Activated CD4-positive, alpha-beta T cell treated with anti-CD3 and anti-CD28 coated beads for 36 hours (primary cell): ENCODE measurements around the gene SFMBT2. TPM values are rescaled to one million over a fixed set of nuclear protein-coding genes. Genes with fewer than 3 reads are reported as not detected.
A peak's percentile ranks its signal among the peaks of the same experiment; 100 is the strongest.

Source experiments
- ATAC-seq: fragments of 200-7000 bp; cut with Tn5 transposase; one replicate; pipeline ENCODE4 v1.10.0; 2021; ENCODE audit warnings: mild to moderate bottlenecking, moderate library complexity
- CTCF ChIA-PET: fragments of 350-600 bp; sonication (Branson Sonifier 250); formaldehyde crosslinking; loops from one replicate; lab custom pipeline; 2021; ENCODE audit warnings: antibody characterized with exemption; lab: Charles Lee
- POLR2A ChIA-PET: fragments of 350-600 bp; sonication (Branson Sonifier 250); formaldehyde crosslinking; loops from one replicate; lab custom pipeline; 2021; ENCODE audit warnings: antibody characterized with exemption, inconsistent platforms; lab: Charles Lee
- DNase-seq: peaks from one replicate; pipeline ENCODE4 v3.0.0-alpha.2; 2020
- H3K27ac Mint-ChIP-seq: one replicate; pipeline ENCODE4 v1.8.0; 2021; ENCODE audit warnings: mixed read lengths
- H3K27me3 Mint-ChIP-seq: one replicate; pipeline ENCODE4 v1.8.0; 2021; ENCODE audit warnings: mixed read lengths
- H3K36me3 Mint-ChIP-seq: one replicate; pipeline ENCODE4 v1.8.0; 2021; ENCODE audit warnings: low read depth, mixed read lengths
- H3K4me1 Mint-ChIP-seq: one replicate; pipeline ENCODE4 v1.8.0; 2021; ENCODE audit warnings: mixed read lengths
- H3K4me3 Mint-ChIP-seq: one replicate; pipeline ENCODE4 v1.8.0; 2021; ENCODE audit warnings: mild to moderate bottlenecking, moderate library complexity, mixed read lengths
- H3K9me3 Mint-ChIP-seq: one replicate; pipeline ENCODE4 v1.8.0; 2021; ENCODE audit warnings: low read depth, mixed read lengths
- intact Hi-C, 2 experiments: fragments of 100-400 bp; cut with DNase I in 1 of 2; cut with micrococcal nuclease in 1 of 2; formaldehyde crosslinking; loops; one replicate each; pipeline versions ENCODE4 v1.14.2 to v1.15.1; 2022 to 2024; cut with DNase I, micrococcal nuclease
- total RNA-seq, 2 experiments: library from RNA; stranded (reverse); gene quantifications; one replicate each; pipeline ENCODE4 v1.2.3, GENCODE V29; 2021

SFMBT2 gene
- total RNA-seq, 2 experiments from 2014 or later = 17.6 to 18.0 TPM

DNA sequence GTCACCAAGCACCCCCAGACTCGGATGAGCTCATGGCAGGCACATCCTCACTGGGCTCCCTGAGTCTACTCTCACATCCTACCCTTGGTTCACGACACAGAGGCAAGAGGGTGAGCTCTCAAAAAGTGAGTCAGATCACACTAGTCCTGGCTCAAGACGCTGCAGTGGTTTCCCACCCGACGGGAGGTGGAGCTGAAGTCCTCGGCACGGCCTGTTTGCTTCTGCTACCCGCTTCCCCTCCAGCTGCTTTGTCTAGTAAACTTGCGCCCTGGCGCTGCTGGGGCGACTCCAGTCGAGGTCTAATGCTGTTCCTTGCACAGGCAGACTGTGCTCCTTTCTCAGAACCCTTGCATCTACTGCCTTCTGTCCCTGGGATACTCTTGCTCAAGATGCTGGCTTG lies 13.5 kb upstream of the SFMBT2 start:
- H3K27ac Mint-ChIP-seq = no peak overlapping the region
- intact Hi-C loops = no loop called here
- H3K4me1 Mint-ChIP-seq = peaks cover 17% of the 10 kb centered on the region
- no peak overlapping the region for H3K4me3 Mint-ChIP-seq
- DNase-seq (peak; percentile 55), ATAC-seq (peak; percentile 81)
- ChIA-PET CTCF (interaction anchor here (0.6 to 1.2 kb wide), 2 partner anchors 101 to 504 kb away, joined by 3 to 4 read pairs; no protein-coding TSS in a partner anchor), POLR2A (interaction anchor here (0.6 kb wide), 1 partner anchor 260 kb away, joined by 3 read pairs; no protein-coding TSS in a partner anchor)
- H3K9me3 Mint-ChIP-seq = no peaks in the 10 kb centered on the region
- H3K27me3 Mint-ChIP-seq = no peaks in the 10 kb centered on the region
- no peaks in the 10 kb centered on the region for H3K36me3 Mint-ChIP-seq

DNA sequence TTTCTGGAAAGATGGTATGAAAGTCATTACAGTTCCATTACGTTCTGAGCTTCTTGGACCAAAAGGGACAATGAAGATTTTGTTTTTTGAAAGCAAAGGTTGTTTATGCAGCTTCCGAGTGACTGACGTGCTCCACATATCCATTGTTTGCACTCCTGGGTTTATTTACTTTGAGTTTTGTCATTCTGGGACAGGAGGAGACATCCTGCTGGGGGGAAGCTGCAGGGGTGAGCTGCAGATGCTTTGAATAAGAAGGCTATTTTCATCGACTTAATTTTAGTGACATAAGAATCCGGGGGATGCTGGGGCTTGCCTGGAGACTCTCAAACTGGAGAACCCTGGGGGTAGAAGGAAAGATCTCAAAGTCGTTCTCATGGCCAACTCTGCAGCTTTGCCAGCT lies 12.7 kb upstream of the SFMBT2 start:
- ChIA-PET CTCF (interaction anchor here (0.5 to 1.2 kb wide), 5 partner anchors 312 to 510 kb away, joined by 3 to 4 read pairs (median 3); no protein-coding TSS in a partner anchor), POLR2A (no interaction called here)
- H3K4me3 Mint-ChIP-seq = no peak overlapping the region
- no peaks in the 10 kb centered on the region for H3K27me3 Mint-ChIP-seq
- no peak overlapping the region for H3K27ac Mint-ChIP-seq
- H3K36me3 Mint-ChIP-seq = no peaks in the 10 kb centered on the region
- intact Hi-C loops = no loop called here
- H3K9me3 Mint-ChIP-seq = no peaks in the 10 kb centered on the region
- H3K4me1 Mint-ChIP-seq = peaks cover 20% of the 10 kb centered on the region
- DNase-seq (no peak), ATAC-seq (no peak)

DNA sequence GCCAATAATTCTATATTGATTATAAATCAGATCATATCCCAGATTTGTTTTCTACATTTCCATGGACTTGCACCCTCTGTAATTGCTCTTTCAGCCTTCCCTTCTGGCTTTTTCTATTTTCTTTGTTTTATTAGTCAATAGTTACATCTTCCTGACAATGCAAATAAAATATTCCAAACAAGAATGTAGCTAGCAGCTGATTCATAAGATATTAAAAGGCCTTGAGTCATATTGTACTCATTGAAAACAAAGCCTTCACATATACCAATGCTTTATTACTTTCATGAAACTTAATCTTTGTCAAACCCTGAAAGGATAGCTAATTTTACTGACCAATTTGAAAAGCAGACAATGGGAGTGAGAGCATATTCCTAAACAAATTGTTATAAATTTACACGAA lies 10.7 kb upstream of the SFMBT2 start:
- intact Hi-C loops = no loop called here
- ATAC-seq = no peak
- ChIA-PET POLR2A (no interaction called here), CTCF (interaction anchor here (0.6 to 1.8 kb wide), 4 partner anchors 144 to 501 kb away, joined by 3 to 11 read pairs (median 4); partner anchors contain the start of gene ATP5F1C)
- Mint-ChIP-seq H3K36me3 (no peaks in the 10 kb centered on the region), H3K4me1 (peaks cover 33% of the 10 kb centered on the region), H3K27ac (no peak overlapping the region), H3K27me3 (no peaks in the 10 kb centered on the region), H3K4me3 (no peak overlapping the region), H3K9me3 (no peaks in the 10 kb centered on the region)
- no peak for DNase-seq

DNA sequence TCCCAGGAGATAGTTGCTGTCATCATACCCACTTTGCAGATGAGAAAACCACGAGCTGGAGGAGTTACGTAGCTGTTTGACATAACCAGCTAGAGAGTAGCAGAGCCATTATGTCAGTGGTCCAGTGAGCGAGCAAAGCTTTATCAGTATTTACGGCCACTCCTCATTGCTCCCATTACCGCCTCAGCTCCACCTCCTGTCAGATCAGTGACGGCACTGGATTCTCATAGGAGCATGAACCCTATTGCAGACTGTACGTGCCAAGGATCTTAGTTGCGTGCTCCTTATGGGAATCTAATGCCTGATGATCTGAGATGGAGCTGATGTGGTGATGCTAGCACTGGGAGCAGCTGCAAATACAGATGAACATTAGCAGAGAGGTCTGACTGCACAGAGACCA lies 9.2 kb upstream of the SFMBT2 start:
- peaks cover 25% of the 10 kb centered on the region for H3K4me1 Mint-ChIP-seq
- no peaks in the 10 kb centered on the region for H3K9me3 Mint-ChIP-seq
- ATAC-seq (no peak), DNase-seq (no peak)
- H3K4me3 Mint-ChIP-seq = no peak overlapping the region
- ChIA-PET CTCF (interaction anchor here (1.0 to 1.7 kb wide), 5 partner anchors 14 to 501 kb away, joined by 3 to 7 read pairs (median 4); no protein-coding TSS in a partner anchor), POLR2A (interaction anchor here (0.6 kb wide), 1 partner anchor 366 kb away, joined by 3 read pairs; no protein-coding TSS in a partner anchor)
- no peaks in the 10 kb centered on the region for H3K36me3 Mint-ChIP-seq
- H3K27ac Mint-ChIP-seq = no peak overlapping the region
- H3K27me3 Mint-ChIP-seq = no peaks in the 10 kb centered on the region
- intact Hi-C loops = loop anchor here (5.0 kb wide), 2 partner anchors 578 to 753 kb away; no protein-coding TSS in a partner anchor

DNA sequence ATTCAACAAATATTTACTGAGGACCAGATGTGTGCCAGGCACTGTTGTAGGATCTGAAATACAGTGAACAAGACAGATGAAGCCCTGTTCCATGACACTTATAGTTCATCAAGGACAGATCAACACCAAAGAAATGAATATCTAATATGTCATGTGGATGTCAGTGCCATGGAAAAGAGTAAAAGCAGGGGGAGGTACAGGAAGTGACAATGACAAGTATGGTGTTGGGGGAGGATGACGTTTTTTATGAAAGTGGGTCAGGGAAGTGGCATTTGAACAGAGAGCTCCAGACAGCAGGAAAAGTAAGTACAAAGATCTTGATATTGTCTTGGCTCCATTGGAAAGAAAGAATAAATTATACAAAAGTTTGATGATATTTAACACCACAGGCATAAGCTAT lies 7.0 kb upstream of the SFMBT2 start:
- no peaks in the 10 kb centered on the region for H3K36me3 Mint-ChIP-seq
- no peaks in the 10 kb centered on the region for H3K9me3 Mint-ChIP-seq
- H3K4me1 Mint-ChIP-seq = peaks cover 21% of the 10 kb centered on the region
- DNase-seq = no peak
- H3K4me3 Mint-ChIP-seq = no peak overlapping the region
- intact Hi-C loops = loop anchor here (1.0 to 5.0 kb wide), 4 partner anchors 297 to 751 kb away; no protein-coding TSS in a partner anchor
- peak; percentile 74 for ATAC-seq
- H3K27ac Mint-ChIP-seq = peak overlapping the region; percentile 34
- ChIA-PET CTCF (interaction anchor here (0.6 to 1.9 kb wide), 11 partner anchors 8 to 613 kb away, joined by 3 to 7 read pairs (median 3); no protein-coding TSS in a partner anchor), POLR2A (no interaction called here)
- peaks cover 5% of the 10 kb centered on the region for H3K27me3 Mint-ChIP-seq

DNA sequence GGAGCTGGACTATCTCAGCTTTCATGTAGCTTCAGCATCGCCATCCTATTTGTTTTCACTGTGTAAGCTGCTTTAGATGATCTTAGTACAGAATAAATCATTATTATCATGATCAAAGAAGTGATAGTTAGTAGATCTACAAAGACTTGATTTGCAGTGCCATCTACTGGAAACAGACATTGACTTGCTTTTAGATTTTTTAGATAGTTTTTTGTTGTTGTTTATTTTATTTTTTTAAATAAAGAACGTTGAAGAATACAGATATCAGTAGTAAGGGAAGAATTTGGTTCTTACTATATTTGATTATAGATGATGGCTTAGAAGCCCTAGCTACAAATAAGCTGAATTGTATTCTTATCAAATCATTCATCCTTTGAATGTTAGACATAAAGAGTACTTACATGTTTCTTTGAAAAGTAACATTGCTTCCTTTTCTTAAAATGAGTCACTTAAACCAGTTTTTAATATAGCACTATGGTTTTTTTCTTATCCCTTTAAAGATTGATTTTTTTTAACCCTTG lies 6.3 kb upstream of the SFMBT2 start:
- H3K36me3 Mint-ChIP-seq = no peaks in the 10 kb centered on the region
- CTCF ChIA-PET = interaction anchor here (0.6 to 1.9 kb wide), 14 partner anchors 8 to 614 kb away, joined by 3 to 7 read pairs (median 3); no protein-coding TSS in a partner anchor
- DNase-seq (no peak), ATAC-seq (peak; percentile 37)
- POLR2A ChIA-PET = no interaction called here
- H3K9me3 Mint-ChIP-seq = no peaks in the 10 kb centered on the region
- H3K27me3 Mint-ChIP-seq = peaks cover 9% of the 10 kb centered on the region
- intact Hi-C loops = loop anchor here (1.0 to 5.0 kb wide), 4 partner anchors 296 to 750 kb away; no protein-coding TSS in a partner anchor
- no peak overlapping the region for H3K4me3 Mint-ChIP-seq
- H3K4me1 Mint-ChIP-seq = peaks cover 26% of the 10 kb centered on the region
- H3K27ac Mint-ChIP-seq = peak overlapping the region; percentile 34

DNA sequence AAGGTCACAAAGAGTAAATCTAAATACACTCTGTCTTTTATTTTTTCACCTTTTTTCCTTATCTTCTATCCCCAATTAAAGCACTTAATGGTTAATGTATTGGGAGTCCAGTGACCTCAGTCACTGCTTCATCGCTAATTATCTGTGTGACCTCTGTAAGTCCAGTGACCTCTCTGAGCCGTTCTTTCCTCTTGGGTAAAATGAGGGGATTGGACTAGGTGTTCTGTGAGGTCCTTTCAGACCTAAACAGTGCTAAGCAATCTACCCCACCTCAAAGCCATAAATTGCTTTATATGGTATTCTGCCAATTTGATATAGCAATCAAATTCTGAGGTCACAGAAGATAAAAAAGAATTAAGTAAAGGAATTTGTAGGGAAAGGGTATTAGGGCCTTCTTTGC lies 3.9 kb upstream of the SFMBT2 start:
- peaks cover 32% of the 10 kb centered on the region for H3K4me1 Mint-ChIP-seq
- CTCF ChIA-PET = interaction anchor here (1.0 kb wide), 1 partner anchor 564 kb away, joined by 4 read pairs; no protein-coding TSS in a partner anchor
- H3K9me3 Mint-ChIP-seq = no peaks in the 10 kb centered on the region
- H3K27me3 Mint-ChIP-seq = peaks cover 10% of the 10 kb centered on the region
- no peak overlapping the region for H3K4me3 Mint-ChIP-seq
- POLR2A ChIA-PET = no interaction called here
- no peak for ATAC-seq
- no peaks in the 10 kb centered on the region for H3K36me3 Mint-ChIP-seq
- intact Hi-C loops = loop anchor here (5.0 kb wide), 3 partner anchors 572 to 997 kb away; no protein-coding TSS in a partner anchor
- DNase-seq = no peak
- H3K27ac Mint-ChIP-seq = no peak overlapping the region

DNA sequence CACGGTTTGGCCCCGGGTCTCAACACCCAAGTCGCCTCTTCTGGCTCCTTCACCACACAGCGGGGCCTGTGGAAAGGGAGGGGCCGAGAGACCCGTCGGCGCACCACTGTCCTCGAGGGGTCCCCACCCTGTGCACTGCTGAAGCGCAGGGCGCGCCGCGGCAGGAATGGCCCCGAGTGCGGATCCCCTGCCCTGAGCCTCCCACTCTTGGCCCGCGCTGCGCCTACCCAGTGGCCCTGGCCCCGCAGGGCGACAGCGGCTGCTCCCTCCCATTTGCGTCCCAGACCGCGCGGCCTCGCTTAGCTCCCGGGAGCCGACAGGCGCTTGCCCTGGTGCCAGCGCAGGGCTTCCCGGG lies 2.1 kb upstream of the SFMBT2 start:
- peak; percentile 15 for DNase-seq
- Mint-ChIP-seq H3K4me3 (peak overlapping the region; percentile 33), H3K9me3 (no peaks in the 10 kb centered on the region), H3K4me1 (peaks cover 34% of the 10 kb centered on the region), H3K27ac (no peak overlapping the region), H3K36me3 (no peaks in the 10 kb centered on the region), H3K27me3 (peaks cover 10% of the 10 kb centered on the region)
- intact Hi-C loops = loop anchor here in 1 of 2 experiments (5.0 kb wide), 1 partner anchor 996 kb away; no protein-coding TSS in a partner anchor
- POLR2A ChIA-PET = no interaction called here
- no peak for ATAC-seq
- CTCF ChIA-PET = interaction anchor here (2.5 kb wide), 1 partner anchor 493 kb away, joined by 9 read pairs; no protein-coding TSS in a partner anchor

DNA sequence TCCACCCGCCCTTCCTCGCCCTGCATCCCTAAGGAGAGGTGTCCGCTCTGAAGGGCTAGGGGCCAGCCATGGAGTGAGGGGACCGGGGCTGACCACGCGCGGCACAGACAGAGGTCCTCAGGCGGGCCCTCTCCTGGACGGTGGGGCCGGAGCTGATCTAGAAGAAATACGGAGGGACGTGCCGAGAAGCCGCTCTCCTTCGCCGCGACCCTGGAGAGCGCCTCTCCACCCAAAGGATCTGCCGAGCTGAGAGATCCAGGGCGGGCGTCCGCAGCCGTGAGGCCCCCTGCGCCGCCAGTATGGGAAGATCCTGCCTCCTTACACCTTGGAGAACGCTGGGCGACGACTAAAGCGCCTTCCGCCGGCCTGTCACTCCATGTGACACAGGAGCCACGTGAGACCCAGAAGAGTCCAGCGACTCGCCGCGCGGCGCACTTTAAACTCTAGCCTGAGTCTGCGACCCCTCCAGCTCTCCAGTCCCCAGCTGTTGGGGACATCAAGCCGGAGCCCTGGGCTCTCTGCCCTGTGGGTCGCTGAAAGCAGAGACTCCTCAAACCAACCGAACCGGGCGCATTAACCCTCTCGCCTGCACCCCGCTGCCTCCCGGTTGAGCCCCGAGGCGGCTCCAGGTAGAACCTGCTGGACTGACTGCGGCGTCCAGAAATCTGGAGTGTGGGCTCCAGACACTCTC lies 1.5 kb upstream of the SFMBT2 start:
- intact Hi-C loops = loop anchor here in 1 of 2 experiments (5.0 kb wide), 1 partner anchor 995 kb away; no protein-coding TSS in a partner anchor
- ChIA-PET POLR2A (no interaction called here), CTCF (interaction anchor here (0.7 to 2.5 kb wide), 4 partner anchors 15 to 494 kb away, joined by 3 to 9 read pairs (median 6); no protein-coding TSS in a partner anchor)
- H3K36me3 Mint-ChIP-seq = peaks cover 3% of the 10 kb centered on the region
- H3K4me1 Mint-ChIP-seq = peaks cover 34% of the 10 kb centered on the region
- no peaks in the 10 kb centered on the region for H3K9me3 Mint-ChIP-seq
- no peak for ATAC-seq
- peak overlapping the region; percentile 33 for H3K4me3 Mint-ChIP-seq
- peaks cover 10% of the 10 kb centered on the region for H3K27me3 Mint-ChIP-seq
- DNase-seq = peak; percentile 71
- no peak overlapping the region for H3K27ac Mint-ChIP-seq

DNA sequence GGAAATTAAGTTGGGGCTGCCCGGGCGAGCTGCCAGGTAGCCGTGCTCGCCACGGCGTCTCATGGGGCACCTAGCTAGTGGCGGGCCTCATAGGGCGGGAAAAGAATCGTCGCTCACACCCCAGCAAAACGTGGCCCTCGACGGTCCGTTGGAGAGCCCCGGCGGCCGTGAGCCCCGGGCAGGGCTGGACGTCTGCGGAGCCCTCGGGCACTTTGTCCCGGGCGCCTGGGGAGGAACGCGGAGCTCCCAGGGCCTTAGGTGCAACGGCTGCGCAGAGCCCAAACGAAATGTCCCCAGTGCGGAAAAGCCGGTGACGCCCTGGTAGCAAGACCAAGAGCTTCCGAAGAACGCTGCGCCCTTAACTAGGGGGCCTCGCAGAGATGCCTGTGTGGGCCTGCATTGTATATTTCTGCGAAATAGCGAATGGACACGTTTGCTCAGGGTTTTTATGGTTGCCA lies 866 bp upstream of the SFMBT2 start:
- Mint-ChIP-seq H3K27ac (peak overlapping the region; percentile 47), H3K27me3 (peaks cover 10% of the 10 kb centered on the region), H3K4me3 (peak overlapping the region; percentile 94), H3K36me3 (peaks cover 3% of the 10 kb centered on the region), H3K4me1 (peaks cover 35% of the 10 kb centered on the region), H3K9me3 (no peaks in the 10 kb centered on the region)
- intact Hi-C loops = loop anchor here in 1 of 2 experiments (5.0 kb wide), 1 partner anchor 994 kb away; no protein-coding TSS in a partner anchor
- no peak for ATAC-seq
- ChIA-PET CTCF (interaction anchor here (0.7 to 2.5 kb wide), 4 partner anchors 13 to 494 kb away, joined by 3 to 9 read pairs (median 6); no protein-coding TSS in a partner anchor), POLR2A (interaction anchor here (0.6 to 1.4 kb wide), 2 partner anchors 49 to 140 kb away, joined by 4 to 5 read pairs; no protein-coding TSS in a partner anchor)
- DNase-seq = peak; percentile 49
